ENCODE data around the gene ST8SIA3. TPM values are rescaled to one million over a fixed set of nuclear protein-coding genes. Genes with fewer than 3 reads are reported as not detected.

The ST8SIA3 gene, protein sequence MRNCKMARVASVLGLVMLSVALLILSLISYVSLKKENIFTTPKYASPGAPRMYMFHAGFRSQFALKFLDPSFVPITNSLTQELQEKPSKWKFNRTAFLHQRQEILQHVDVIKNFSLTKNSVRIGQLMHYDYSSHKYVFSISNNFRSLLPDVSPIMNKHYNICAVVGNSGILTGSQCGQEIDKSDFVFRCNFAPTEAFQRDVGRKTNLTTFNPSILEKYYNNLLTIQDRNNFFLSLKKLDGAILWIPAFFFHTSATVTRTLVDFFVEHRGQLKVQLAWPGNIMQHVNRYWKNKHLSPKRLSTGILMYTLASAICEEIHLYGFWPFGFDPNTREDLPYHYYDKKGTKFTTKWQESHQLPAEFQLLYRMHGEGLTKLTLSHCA
- total RNA-seq, result not detected

DNA sequence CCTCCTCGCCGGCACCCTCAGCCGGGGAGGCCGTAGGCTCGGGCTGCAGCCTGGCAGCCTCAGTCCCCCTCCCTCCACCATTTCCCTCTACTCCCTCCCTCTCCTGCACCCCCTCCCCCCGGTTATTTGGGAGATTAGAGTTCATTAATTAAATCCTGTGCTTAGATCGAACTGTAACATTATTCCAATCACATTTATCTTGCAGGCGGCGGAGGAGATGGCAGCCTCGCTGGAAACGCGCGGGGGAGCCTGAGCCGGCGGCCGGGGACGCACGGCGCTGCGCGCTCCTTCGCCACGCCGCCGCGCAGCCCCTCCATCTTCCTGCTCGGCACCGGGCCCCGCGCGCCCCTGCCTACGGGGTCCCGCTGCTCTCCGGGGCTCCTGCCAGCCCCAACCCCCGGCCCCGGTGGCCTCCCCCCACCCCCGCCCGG lies at the start of gene ST8SIA3:
Gene ST8SIA3 (plus strand): TSS at position 287 of the 431 bp plus-strand sequence. CDS start 290 bp downstream, outside the sequence.
- POLR2A ChIA-PET, result no interaction called here
- Mint-ChIP-seq H3K4me1 (no peaks in the 10 kb centered on the region), H3K9me3 (peaks cover 3% of the 10 kb centered on the region), H3K4me3 (no peak within 1 kb of the TSS), H3K27me3 (peaks cover 41% of the 10 kb centered on the region), H3K36me3 (ENCODE audit: low read depth) (no peaks in the 10 kb centered on the region), H3K27ac (no peak within 1 kb of the TSS)
- CTCF ChIA-PET, result no interaction called here
- no peak for DNase-seq

DNA sequence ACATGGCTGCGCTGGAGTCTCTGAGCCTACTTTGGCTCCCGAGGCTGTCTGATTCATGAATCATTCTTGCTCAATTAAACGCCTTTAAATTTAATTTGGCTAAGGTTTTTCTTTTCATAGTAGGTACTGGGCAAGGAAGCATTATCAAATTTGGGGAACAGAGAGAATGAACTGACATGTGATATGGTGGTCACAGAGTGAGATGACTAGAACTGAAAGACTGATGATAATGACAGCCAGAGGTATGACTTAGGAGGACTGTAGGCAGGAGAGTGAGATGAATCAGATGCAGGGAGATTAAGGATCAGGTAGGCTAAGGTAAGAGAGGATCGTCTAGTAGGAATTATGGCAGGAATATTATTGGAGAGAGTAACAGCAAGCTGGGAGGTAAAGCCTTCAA lies 40.9 kb upstream of the ST8SIA3 start:
- ChIA-PET POLR2A (no interaction called here), CTCF (no interaction called here)
- H3K4me3 Mint-ChIP-seq, result no peak overlapping the region
- no peaks in the 10 kb centered on the region for H3K4me1 Mint-ChIP-seq
- H3K27me3 Mint-ChIP-seq, result peaks cover 2% of the 10 kb centered on the region
- no peaks in the 10 kb centered on the region for H3K36me3 Mint-ChIP-seq (ENCODE audit: low read depth)
- no peak for DNase-seq
- H3K27ac Mint-ChIP-seq, result no peak overlapping the region
- no peaks in the 10 kb centered on the region for H3K9me3 Mint-ChIP-seq

DNA sequence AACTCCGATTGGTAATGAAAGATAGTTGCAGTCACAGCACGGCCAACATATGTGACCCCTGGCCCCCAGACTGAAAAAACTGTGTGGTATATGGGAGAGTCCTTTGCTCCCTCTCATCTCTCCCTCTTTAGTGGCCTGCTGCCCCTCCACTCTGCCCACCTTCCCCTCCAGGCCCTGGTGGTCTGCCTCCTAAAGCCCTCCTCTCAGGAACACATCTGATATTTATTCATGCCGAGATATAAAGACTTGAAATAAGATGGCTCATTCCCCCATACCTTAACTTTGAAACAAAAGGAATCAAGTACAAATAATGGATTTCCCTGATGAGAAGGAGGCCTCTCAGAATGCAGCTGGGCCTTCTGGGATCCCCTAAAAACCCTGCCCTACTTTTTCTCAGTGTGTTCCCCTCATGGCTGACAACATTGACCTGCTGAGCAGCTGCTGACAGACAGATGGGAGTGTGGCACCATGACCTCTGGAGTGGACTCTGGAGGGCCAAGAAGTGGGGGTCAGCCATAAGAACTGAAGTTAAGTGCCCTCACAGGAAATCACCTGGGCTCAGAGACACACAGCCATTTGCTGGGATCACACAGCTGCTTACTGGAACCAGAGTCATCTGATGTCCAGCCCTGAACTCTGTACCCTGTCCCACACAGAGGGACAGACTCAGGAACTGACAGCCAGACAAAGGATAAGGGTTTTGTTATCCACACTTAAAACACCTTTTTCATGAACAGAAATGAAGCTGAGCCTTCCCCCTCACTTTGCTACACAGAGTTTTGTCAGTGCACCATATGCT lies 39.8 kb upstream of the ST8SIA3 start:
- CTCF ChIA-PET, result interaction anchor here (0.6 kb wide), 1 partner anchor 16 kb away, joined by 3 read pairs; no protein-coding TSS in a partner anchor
- no peak for DNase-seq
- H3K9me3 Mint-ChIP-seq, result no peaks in the 10 kb centered on the region
- POLR2A ChIA-PET, result no interaction called here
- peaks cover 5% of the 10 kb centered on the region for H3K27me3 Mint-ChIP-seq
- no peaks in the 10 kb centered on the region for H3K4me1 Mint-ChIP-seq
- no peaks in the 10 kb centered on the region for H3K36me3 Mint-ChIP-seq (ENCODE audit: low read depth)
- no peak overlapping the region for H3K4me3 Mint-ChIP-seq
- H3K27ac Mint-ChIP-seq, result no peak overlapping the region

DNA sequence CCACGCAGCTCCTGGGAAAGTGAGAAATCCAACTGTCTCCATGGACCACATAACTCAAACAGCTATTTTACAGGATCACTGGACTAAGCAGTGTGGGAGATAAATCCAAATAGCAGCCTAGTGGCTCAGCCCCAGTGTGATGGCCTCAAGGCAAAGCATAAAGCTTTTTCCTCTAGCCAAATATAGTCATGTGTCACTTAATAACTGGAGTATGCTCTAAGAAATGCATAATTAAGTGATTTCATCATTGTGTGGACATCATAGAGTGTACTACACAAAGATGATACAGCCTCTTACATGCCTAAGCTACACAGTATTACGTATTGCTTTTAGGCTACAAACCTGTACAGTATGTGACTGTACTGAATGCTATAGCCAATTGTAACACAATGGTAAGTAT lies 31.8 kb upstream of the ST8SIA3 start:
- no peaks in the 10 kb centered on the region for H3K4me1 Mint-ChIP-seq
- no peak overlapping the region for H3K4me3 Mint-ChIP-seq
- DNase-seq, result no peak
- H3K27ac Mint-ChIP-seq, result no peak overlapping the region
- H3K36me3 Mint-ChIP-seq (ENCODE audit: low read depth), result no peaks in the 10 kb centered on the region
- H3K9me3 Mint-ChIP-seq, result peaks cover 4% of the 10 kb centered on the region
- CTCF ChIA-PET, result interaction anchor here (0.5 kb wide), 1 partner anchor 1573 kb away, joined by 3 read pairs; no protein-coding TSS in a partner anchor
- H3K27me3 Mint-ChIP-seq, result peaks cover 3% of the 10 kb centered on the region
- POLR2A ChIA-PET, result no interaction called here

DNA sequence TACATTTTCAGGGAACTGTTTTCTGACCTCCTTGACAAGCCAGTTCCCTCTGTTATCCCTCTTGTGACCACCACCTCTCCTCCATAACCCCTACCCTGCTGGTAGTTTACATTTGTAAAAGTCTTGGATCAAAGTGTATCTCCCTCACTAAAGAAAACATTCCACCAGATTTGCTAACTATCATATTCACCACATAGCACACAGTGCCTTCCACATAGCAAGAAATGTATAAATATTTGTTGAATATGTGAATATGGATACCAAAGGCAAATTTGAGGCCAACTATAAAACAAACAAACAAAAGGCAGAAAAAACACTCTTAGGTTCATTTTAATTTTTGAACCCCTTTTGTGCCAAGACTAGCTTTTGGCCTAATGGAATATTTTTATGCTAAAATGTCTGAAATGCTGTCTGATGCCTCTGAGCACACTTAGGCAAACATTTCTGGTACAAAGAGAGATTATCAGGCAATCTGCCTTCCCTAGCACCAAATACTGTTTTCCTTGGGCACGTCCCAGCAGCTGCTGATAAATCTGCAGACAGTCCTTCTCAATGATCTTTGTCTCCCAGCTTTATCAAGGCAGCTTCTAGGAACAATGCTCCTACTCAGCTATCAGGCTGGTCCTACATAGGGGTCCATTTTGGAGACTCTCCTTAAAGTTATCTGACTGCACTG lies 26.7 kb upstream of the ST8SIA3 start:
- Mint-ChIP-seq H3K9me3 (peaks cover 4% of the 10 kb centered on the region), H3K27me3 (no peaks in the 10 kb centered on the region), H3K36me3 (ENCODE audit: low read depth) (no peaks in the 10 kb centered on the region), H3K4me3 (no peak overlapping the region), H3K27ac (no peak overlapping the region), H3K4me1 (no peaks in the 10 kb centered on the region)
- no peak for DNase-seq
- ChIA-PET CTCF (interaction anchor here (0.5 kb wide), 1 partner anchor 64 kb away, joined by 3 read pairs; no protein-coding TSS in a partner anchor), POLR2A (no interaction called here)

DNA sequence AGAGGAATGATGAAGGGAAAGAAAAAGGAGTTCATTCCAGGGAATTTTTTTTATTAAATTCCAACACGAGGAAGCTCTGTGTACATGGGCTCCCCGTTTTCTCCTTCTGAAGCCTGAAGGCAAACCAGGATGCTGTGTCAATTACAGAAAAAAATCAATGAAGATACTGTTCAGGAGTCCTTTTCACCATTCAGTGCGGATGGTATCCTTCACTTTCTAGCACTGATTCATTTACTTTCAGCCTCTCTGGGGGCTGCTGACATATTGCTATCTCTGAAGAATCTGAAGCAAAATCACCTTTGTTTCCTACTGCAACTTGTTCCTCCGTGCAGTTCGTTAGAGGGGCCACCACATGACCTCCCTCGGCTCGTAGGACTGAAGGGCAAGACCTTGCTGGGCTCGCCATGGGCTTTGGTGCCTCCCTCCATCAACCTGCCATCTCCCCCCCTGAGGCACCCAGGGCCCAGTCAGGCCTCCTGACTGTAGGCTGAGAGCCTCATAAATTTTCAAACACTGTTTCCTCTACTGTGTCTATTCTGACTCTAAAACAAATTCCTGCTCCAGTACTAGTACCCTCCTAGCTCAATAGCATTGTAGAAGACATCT lies 25.5 kb upstream of the ST8SIA3 start:
- CTCF ChIA-PET, result no interaction called here
- no peaks in the 10 kb centered on the region for H3K27me3 Mint-ChIP-seq
- peaks cover 2% of the 10 kb centered on the region for H3K9me3 Mint-ChIP-seq
- no peak overlapping the region for H3K4me3 Mint-ChIP-seq
- POLR2A ChIA-PET, result no interaction called here
- DNase-seq, result no peak
- H3K27ac Mint-ChIP-seq, result no peak overlapping the region
- H3K4me1 Mint-ChIP-seq, result no peaks in the 10 kb centered on the region
- no peaks in the 10 kb centered on the region for H3K36me3 Mint-ChIP-seq (ENCODE audit: low read depth)

DNA sequence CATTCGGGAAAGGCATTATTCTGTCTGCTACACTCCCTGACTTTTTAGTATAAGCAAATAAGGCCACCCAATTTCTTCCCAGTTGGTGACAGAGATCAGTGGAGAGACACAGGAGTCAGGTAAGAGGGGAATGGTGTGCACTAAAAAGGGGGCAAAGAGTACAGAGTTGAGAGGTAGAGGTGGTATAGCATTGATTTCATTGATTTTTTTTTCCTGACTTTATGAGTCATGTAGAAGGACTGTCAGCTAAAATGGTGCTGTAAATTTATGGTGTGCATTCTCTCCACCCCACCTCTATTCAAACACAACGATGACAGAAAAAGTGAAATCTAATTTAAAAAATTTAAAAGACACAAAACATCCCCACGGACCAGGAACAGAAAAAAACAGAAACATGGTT lies 23.7 kb upstream of the ST8SIA3 start:
- Mint-ChIP-seq H3K36me3 (ENCODE audit: low read depth) (no peaks in the 10 kb centered on the region), H3K4me1 (no peaks in the 10 kb centered on the region), H3K27ac (no peak overlapping the region), H3K9me3 (no peaks in the 10 kb centered on the region), H3K27me3 (no peaks in the 10 kb centered on the region), H3K4me3 (no peak overlapping the region)
- CTCF ChIA-PET, result interaction anchor here (0.6 kb wide), 1 partner anchor 17 kb away, joined by 3 read pairs; no protein-coding TSS in a partner anchor
- POLR2A ChIA-PET, result no interaction called here
- no peak for DNase-seq

DNA sequence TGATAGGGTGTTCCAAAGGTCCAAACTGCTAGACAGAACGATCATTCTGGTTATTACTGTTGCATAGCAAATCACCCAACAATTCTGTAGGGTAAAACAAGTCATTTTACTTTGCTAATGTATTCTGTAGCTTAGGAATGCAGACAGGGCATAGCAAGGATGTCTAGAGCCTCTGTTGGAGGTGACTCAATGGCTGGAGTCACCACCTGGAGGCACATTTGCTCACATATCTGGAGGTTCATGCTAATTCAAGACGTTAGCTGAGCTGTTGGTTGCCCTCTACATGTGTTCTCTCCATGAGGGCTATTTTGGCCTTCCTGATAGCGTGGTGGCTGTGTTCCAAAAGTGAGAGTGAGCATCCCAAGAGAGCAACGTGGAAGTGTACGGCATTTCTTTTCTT lies 22.5 kb upstream of the ST8SIA3 start:
- Mint-ChIP-seq H3K4me1 (no peaks in the 10 kb centered on the region), H3K4me3 (no peak overlapping the region), H3K27me3 (no peaks in the 10 kb centered on the region), H3K9me3 (no peaks in the 10 kb centered on the region), H3K27ac (no peak overlapping the region), H3K36me3 (ENCODE audit: low read depth) (no peaks in the 10 kb centered on the region)
- DNase-seq, result no peak
- CTCF ChIA-PET, result interaction anchor here (0.6 kb wide), 1 partner anchor 764 kb away, joined by 3 read pairs; no protein-coding TSS in a partner anchor
- POLR2A ChIA-PET, result no interaction called here

DNA sequence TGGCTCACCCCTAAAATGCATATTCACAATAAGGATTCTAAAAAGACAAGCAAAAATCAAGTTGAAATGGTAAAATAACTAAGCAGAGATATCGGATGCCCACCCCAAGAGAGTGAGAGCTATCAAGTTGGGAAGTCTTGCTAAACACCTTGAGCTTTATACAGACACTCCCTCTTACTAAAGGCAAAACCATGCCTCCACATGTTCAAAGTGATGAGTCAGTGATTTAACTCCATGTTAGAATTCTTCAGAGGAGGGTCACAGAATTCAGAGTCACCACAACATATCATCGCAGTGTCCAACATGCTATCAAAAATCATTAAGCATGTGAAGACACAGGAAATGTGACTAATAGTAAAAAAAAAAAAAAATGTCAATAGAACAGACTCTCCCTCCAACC lies 20.6 kb upstream of the ST8SIA3 start:
- Mint-ChIP-seq H3K4me1 (no peaks in the 10 kb centered on the region), H3K4me3 (no peak overlapping the region), H3K9me3 (no peaks in the 10 kb centered on the region), H3K27ac (no peak overlapping the region), H3K27me3 (no peaks in the 10 kb centered on the region), H3K36me3 (ENCODE audit: low read depth) (no peaks in the 10 kb centered on the region)
- POLR2A ChIA-PET, result no interaction called here
- CTCF ChIA-PET, result no interaction called here
- no peak for DNase-seq

DNA sequence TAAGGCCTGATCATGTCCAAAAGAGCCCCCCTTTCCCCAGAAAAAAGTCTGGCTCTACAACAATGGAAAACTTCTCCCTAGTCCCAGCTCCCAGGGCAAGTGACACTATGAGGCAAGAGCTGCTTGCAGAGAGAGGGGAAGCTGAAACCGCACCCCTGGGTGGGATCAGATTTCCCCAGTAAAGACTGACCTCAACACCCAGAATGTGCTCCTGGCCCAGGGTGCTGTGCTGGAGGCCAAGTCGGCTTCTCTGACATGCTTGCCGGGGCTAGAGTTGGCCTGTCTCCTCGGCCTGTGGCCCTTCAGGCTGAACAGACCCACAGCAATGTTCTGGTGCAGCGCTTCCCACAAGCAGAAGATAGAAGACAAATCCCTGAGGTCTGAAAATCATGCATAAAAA lies 18.4 kb upstream of the ST8SIA3 start:
- H3K4me1 Mint-ChIP-seq, result no peaks in the 10 kb centered on the region
- no peaks in the 10 kb centered on the region for H3K27me3 Mint-ChIP-seq
- H3K4me3 Mint-ChIP-seq, result no peak overlapping the region
- H3K36me3 Mint-ChIP-seq (ENCODE audit: low read depth), result no peaks in the 10 kb centered on the region
- DNase-seq, result no peak
- no peaks in the 10 kb centered on the region for H3K9me3 Mint-ChIP-seq
- no peak overlapping the region for H3K27ac Mint-ChIP-seq
- ChIA-PET CTCF (no interaction called here), POLR2A (no interaction called here)

DNA sequence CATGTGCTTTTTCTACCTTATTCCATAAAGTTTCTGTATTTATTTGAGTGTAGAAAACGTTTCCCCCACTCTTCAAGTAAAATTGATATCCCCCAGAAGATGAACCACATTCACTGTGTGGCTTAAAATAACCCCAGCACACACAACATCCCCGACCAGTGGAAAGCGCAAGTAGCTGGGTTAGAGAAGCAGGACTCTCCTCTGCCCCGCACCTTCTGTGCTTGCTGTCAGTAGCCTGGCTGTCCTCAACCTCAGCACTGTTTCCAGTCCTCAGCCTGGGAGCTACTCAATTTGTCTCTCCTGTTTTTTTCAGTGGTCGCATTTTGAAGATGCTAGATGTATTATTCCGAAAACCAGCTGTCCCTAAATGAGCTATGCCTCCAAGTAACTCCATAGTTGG lies 18.0 kb upstream of the ST8SIA3 start:
- H3K27me3 Mint-ChIP-seq, result no peaks in the 10 kb centered on the region
- H3K9me3 Mint-ChIP-seq, result no peaks in the 10 kb centered on the region
- ChIA-PET POLR2A (no interaction called here), CTCF (no interaction called here)
- no peak overlapping the region for H3K27ac Mint-ChIP-seq
- no peaks in the 10 kb centered on the region for H3K4me1 Mint-ChIP-seq
- DNase-seq, result no peak
- H3K36me3 Mint-ChIP-seq (ENCODE audit: low read depth), result no peaks in the 10 kb centered on the region
- no peak overlapping the region for H3K4me3 Mint-ChIP-seq

DNA sequence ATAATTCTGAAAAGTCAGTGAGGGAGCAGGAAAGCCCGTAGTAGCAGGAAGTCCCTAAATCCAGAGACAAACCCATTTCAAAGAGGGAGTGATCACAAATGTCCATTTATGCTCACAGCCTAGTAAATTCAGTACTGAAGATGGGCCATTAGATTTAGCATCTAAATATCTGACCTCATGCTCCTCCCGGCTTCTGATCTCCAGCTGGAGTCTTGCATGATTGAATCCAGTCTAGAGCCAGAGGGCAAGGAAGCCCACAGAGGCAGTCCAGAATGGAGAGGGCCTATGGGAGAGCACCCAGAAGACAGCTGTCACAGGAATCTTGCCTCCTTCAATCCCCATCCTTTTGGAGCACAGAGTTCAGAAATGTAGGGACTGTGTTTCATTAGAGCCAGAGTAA lies 16.0 kb upstream of the ST8SIA3 start:
- H3K27ac Mint-ChIP-seq, result no peak overlapping the region
- no peak overlapping the region for H3K4me3 Mint-ChIP-seq
- POLR2A ChIA-PET, result no interaction called here
- H3K27me3 Mint-ChIP-seq, result no peaks in the 10 kb centered on the region
- H3K9me3 Mint-ChIP-seq, result no peaks in the 10 kb centered on the region
- H3K4me1 Mint-ChIP-seq, result no peaks in the 10 kb centered on the region
- no peaks in the 10 kb centered on the region for H3K36me3 Mint-ChIP-seq (ENCODE audit: low read depth)
- CTCF ChIA-PET, result no interaction called here
- DNase-seq, result no peak

DNA sequence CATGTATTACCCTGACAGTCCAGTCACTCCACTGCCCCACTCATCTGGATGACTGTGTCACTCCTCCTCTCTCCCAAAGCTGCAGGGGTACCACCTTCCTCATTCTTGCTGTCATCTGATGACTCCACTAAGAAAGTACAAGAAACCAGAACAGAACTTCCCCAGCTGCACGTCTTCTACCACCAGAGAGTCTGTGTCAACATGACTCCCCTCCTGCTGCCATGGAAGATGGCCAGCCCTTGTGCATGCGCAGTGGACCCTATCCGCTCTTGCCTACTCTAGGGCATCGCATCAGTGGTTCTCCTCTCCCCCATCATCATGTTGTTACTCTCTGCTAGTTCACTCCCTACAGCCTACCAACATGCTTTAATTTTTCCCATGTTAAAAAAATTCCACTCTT lies 14.5 kb upstream of the ST8SIA3 start:
- Mint-ChIP-seq H3K4me3 (no peak overlapping the region), H3K27me3 (no peaks in the 10 kb centered on the region), H3K9me3 (no peaks in the 10 kb centered on the region), H3K4me1 (no peaks in the 10 kb centered on the region), H3K36me3 (ENCODE audit: low read depth) (no peaks in the 10 kb centered on the region), H3K27ac (no peak overlapping the region)
- POLR2A ChIA-PET, result no interaction called here
- CTCF ChIA-PET, result no interaction called here
- no peak for DNase-seq
